ENCODE data around the gene AMBP. TPM values are rescaled to one million over a fixed set of nuclear protein-coding genes. Genes with fewer than 3 reads are reported as not detected.

Gene AMBP
- total and polyA plus RNA-seq, 2 of the 13 experiments (the other 11 are each of a cell fraction or from before 2014, with no cell fraction given) = 1,510 to 2,580 TPM

GRCh38 chr9:114080773-114081440, 2.8 kb upstream of the AMBP start (continued):
- TF ChIP-seq CBX5 (CRISPR knock-in tag; IDR thresholded peaks at IDR 0.05; ENCODE audit: borderline replicate concordance) (peak; percentile 7; the same call in 1 of the 2 replicates), ETV6 (CRISPR knock-in tag; conservative IDR thresholded peaks at IDR 0.05) (no peak), EP300 (IDR thresholded peaks at IDR 0.05; ENCODE audit: low read depth in 2 of 2, low read length in 2 of 2) (peak; percentile 77 to 98; a peak in 3 of 4 replicates), EP300 (CRISPR knock-in tag; IDR thresholded peaks at IDR 0.05; ENCODE audit: borderline replicate concordance) (peak; percentile 87), ZBTB1 (CRISPR knock-in tag; IDR thresholded peaks at IDR 0.05; ENCODE audit: borderline replicate concordance) (no peak), GATA4 (IDR thresholded peaks at IDR 0.05; ENCODE audit: borderline replicate concordance, low read depth) (peak; percentile 82; the same call in 1 of the 2 replicates), ZNF704 (CRISPR knock-in tag; IDR thresholded peaks at IDR 0.05; ENCODE audit: borderline replicate concordance) (no peak), ZNF670 (CRISPR knock-in tag; IDR thresholded peaks at IDR 0.05; ENCODE audit: borderline replicate concordance) (peak; percentile 70; the same call in 1 of the 2 replicates), SIN3B (IDR thresholded peaks at IDR 0.05; ENCODE audit: low read length) (no peak), ZNF510 (CRISPR knock-in tag; IDR thresholded peaks at IDR 0.05; ENCODE audit: low read depth) (no peak), ZKSCAN5 (CRISPR knock-in tag; IDR thresholded peaks at IDR 0.05) (no peak), MTA1 (CRISPR knock-in tag; IDR thresholded peaks at IDR 0.05; ENCODE audit: borderline replicate concordance) (peak; percentile 89), TCF12 (IDR thresholded peaks at IDR 0.05) (no peak), TCF12 (CRISPR knock-in tag; IDR thresholded peaks at IDR 0.05) (peak; percentile 95), ZBTB8A (CRISPR knock-in tag; IDR thresholded peaks at IDR 0.05; ENCODE audit: borderline replicate concordance, low read depth) (no peak), PLRG1 (conservative IDR thresholded peaks at IDR 0.05) (no peak), ZEB1 (IDR thresholded peaks at IDR 0.05; ENCODE audit: insufficient replicate concordance, low read depth) (no peak), DRAP1 (CRISPR knock-in tag; IDR thresholded peaks at IDR 0.05) (peak; percentile 64; the same call in 1 of the 2 replicates), HNRNPH1 (optimal IDR thresholded peaks at IDR 0.05; ENCODE audit: low read depth, low read length) (peak; percentile 8), CHD4 (IDR thresholded peaks at IDR 0.05; ENCODE audit: borderline replicate concordance, low read length) (peak; percentile 89; the same call in 1 of the 2 replicates), RFXAP (CRISPR knock-in tag; IDR thresholded peaks at IDR 0.05; ENCODE audit: borderline replicate concordance) (peak; percentile 27; the same call in 1 of the 2 replicates), MAF1 (CRISPR knock-in tag; IDR thresholded peaks at IDR 0.05; ENCODE audit: borderline replicate concordance) (no peak), JUNB (CRISPR knock-in tag; IDR thresholded peaks at IDR 0.05; ENCODE audit: borderline replicate concordance) (no peak), HNRNPK (IDR thresholded peaks at IDR 0.05; ENCODE audit: low read depth, low read length, poor library complexity, severe bottlenecking) (no peak), ZKSCAN1 (IDR thresholded peaks at IDR 0.05; ENCODE audit: low read length) (no peak), ZNF282 (IDR thresholded peaks at IDR 0.05; ENCODE audit: partially characterized antibody) (no peak), CEBPB (IDR thresholded peaks at IDR 0.05; ENCODE audit: borderline replicate concordance, low read depth, low read length) (peak; percentile 59; the same call in 1 of the 2 replicates), ZNF563 (CRISPR knock-in tag; IDR thresholded peaks at IDR 0.05) (0 out of 2 replicates have a peak, but pooled peaks have one; percentile 51), ETS1 (CRISPR knock-in tag; IDR thresholded peaks at IDR 0.05) (no peak)
